ENCODE results near the gene TMEM132D. TPM values are rescaled to one million over a fixed set of nuclear protein-coding genes. Genes with fewer than 3 reads are reported as not detected.
"Not testable (repeated sequence)": the region's sequence is repeated elsewhere in the genome, so short reads cannot be mapped to it uniquely, and the experiment has no call there.

TMEM132D gene
- total RNA-seq: not detected
- long read RNA-seq, donor 1: 0 reads
- long read RNA-seq, donor 2: 0 reads

GRCh38 chr12:129903956-129904829, at the start of gene TMEM132D:
TMEM132D (minus strand) TSS chr12:129904025.
- intact Hi-C loops (cut with DNase I): no loop called here
- no peak for DNase-seq (ENCODE audit: low spot score)

DNA sequence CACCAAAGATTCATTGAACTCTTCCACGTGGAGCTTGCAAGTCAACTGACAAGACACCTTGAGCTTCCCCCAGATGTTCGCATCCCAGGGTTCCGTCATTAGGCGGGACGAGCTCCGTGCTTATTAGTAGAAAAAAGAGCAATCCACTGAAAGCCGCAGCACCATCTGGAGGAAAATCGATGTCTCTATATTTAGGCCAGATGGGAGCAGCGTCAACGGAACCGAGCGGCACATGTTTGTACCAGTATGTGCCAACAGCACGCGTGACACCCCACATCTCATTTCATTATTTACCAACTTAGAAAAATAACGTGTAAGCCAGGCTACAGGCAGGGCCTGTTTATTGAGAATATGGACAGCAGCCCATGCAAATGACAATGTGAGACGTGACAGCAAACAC, 45.8 kb upstream of the TMEM132D start:
- DNase-seq (ENCODE audit: low spot score): no peak
- intact Hi-C loops (cut with DNase I): no loop called here

- DNase-seq (ENCODE audit: low spot score): no peak
- intact Hi-C loops (cut with DNase I): no loop called here
Measured at GRCh38 chr12:129941618-129942017, 37.8 kb upstream of the TMEM132D start.

DNA sequence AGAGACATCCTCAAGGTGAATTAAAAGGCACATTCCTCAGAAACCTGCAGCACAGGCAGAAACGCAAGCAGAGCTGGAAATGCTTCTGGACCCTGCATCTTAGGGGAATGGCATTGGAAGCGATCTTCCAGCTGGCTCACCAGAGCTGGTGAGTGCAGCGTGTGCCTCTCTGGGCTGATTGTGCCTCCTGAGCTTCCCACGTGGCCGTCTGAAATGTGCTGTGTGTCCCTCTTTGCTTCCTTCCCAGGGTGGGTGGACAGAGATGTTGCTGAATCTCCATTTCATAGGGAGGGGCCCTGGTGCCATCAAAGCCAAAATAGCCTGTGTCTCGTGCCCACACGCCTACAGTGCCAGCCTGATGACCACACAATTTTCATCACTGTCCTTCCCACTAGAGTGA, 34.3 kb upstream of the TMEM132D start:
- intact Hi-C loops (cut with DNase I): loop anchor here in 1 of 2 donors (10.0 kb wide), 1 partner anchor 807 kb away; no protein-coding TSS in a partner anchor

DNA sequence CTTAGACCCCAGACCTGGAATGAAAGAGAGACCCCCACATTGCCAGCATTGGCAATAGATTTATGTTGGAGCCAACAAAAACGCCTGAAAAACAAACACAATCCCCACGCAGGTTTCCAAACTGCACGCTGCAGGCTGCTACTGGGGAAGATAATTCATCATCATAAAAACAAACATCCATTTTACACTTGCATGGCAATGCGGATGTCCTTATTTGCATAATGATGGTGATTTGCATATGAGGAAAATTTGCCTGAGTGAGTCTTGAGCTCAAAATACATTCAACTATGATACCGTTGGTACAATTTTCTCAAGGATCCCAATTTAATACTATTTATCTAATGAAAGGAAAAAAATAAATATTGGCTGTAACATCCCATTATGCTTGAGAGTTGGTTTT, 33.6 kb upstream of the TMEM132D start:
- no peak for DNase-seq (ENCODE audit: low spot score)
- intact Hi-C loops (cut with DNase I): loop anchor here in 1 of 2 donors (10.0 kb wide), 1 partner anchor 807 kb away; no protein-coding TSS in a partner anchor

More for the DNA sequence above, 34.3 kb upstream of the TMEM132D start:
- DNase-seq (ENCODE audit: low spot score): no peak

DNA sequence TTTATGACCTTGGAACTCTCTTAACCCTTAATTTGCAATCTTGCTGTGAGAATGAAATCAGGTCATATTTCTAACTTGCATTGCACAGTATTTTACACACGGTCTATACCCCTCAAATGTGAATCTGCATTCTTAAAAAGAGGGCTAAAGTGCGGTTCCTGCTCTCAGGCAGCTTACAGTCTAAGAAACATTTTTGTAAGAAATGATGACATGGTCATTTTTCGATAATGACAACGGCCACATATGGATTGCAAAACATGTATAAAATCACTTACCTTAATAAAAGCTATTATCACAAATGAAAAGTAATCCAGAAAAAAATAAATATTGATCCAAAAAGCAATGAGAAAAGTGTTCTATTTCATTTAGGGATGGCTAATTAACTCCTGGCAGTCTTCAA, 24.8 kb upstream of the TMEM132D start:
- intact Hi-C loops (cut with DNase I): loop anchor here in 1 of 2 donors (10.0 kb wide), 1 partner anchor 304 kb away; no protein-coding TSS in a partner anchor
- no peak for DNase-seq (ENCODE audit: low spot score)

DNA sequence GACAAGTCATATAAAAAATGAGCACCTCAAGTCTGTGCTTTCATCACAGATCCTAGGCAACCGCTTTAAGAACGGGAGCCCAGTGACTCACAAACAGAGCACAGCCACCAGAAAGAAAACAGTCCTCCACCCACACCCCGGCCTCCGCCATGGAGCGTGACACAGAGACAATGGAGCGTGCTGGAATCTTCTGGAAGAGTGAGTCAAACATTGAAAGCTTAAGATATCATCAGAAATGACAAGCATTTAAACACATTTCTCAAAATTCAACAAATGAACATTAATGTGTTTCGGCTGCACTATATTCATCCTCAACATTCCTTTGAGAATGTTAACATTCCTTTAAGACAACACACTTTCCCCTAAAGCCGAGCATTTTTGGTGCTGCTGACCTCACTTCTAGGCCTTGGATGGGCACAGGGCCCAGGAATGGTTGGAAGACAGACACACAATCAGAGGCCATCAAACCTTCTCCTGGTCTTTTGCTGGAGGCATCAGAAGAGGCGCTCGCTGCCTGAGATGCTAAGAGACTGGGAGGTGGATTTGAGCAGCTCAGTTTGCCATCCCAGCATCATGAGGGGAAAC, 23.6 kb upstream of the TMEM132D start:
- DNase-seq (ENCODE audit: low spot score): no peak
- intact Hi-C loops (cut with DNase I): loop anchor here in 1 of 2 donors (10.0 kb wide), 1 partner anchor 303 kb away; no protein-coding TSS in a partner anchor

DNA sequence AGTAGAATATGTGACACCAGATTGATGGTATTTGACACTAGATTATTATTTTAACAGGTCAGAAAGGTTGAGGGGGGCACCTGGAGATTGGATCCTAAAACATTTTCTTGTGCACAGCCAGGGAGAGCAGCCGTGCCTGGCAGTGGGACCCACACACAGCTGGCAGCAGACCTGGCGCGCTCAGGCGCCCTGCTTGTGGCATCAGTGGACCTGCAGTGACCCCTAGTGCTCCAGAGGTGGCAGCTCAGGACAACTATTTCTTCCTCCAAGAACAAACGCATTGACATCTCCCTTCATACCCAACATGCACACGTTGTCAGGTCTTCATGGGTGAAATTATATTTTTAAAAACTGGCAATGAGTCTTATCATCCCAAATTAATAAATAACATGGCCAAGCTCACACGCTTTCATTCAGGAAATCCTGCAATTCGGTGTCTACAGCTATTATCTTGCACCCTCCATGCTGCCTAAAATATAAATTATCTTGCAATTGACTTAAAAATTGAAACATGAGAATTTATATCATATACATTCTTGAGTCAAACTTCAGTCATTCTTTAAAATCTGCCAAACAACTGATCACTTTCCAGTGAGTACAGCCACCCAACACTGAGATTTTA, 7.7 kb upstream of the TMEM132D start:
- no peak for DNase-seq (ENCODE audit: low spot score)
- intact Hi-C loops (cut with DNase I): no loop called here

DNA sequence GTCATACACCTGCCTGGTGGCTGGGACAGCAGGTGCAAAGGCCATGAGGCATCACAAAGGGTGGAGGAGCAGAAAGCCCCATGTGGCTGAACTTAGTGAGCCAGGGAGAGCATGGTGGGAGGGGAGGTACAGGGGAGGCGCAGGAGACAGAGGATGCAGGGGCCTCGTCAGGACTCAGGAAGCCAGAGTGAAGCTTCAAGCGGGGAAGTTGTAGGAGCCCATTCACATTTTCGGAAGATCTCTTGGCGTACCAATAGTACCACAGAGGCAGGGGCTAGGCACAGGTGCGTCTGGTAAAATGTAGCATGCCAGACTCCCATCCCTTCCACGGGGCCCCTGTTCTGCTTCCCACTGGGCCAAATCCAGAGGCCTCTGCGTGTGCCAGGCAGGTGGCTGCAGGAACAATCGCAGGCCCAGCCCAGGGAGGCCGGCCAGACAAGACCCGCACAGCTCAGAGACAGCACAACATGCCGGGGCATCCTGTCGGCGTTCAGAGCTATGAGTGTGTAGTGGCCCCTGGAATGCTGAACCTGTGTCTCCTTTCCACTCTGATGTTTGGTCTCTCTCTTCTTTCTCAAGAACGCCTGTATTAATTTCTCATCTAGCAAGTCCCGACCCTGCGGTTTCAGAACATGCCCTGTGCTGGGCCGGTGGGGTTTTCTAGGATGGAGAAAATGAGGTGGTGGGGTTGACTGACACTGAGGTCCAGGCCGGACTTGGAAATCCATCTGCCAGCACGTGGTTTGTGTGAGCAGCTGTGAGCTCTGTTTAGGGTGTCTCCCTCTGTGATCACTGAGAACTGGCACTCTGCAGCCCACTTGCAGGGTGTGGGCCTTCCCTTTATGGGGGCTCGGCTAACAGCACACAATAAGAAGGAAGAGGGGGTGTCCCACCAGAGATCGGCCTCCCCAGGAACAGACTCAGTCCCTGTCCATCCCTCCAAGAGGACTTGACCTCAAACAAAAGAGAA, 5.5 kb upstream of the TMEM132D start:
- intact Hi-C loops (cut with DNase I): no loop called here
- DNase-seq (ENCODE audit: low spot score): no peak

- no peak for DNase-seq (ENCODE audit: low spot score)
- intact Hi-C loops (cut with DNase I): no loop called here
Measured at GRCh38 chr12:129903092-129903945, 506 bp downstream of the TMEM132D start.

- intact Hi-C loops (cut with DNase I): no loop called here
- DNase-seq (ENCODE audit: low spot score): no peak
Measured at GRCh38 chr12:129902371-129903091, 1.3 kb downstream of the TMEM132D start.

DNA sequence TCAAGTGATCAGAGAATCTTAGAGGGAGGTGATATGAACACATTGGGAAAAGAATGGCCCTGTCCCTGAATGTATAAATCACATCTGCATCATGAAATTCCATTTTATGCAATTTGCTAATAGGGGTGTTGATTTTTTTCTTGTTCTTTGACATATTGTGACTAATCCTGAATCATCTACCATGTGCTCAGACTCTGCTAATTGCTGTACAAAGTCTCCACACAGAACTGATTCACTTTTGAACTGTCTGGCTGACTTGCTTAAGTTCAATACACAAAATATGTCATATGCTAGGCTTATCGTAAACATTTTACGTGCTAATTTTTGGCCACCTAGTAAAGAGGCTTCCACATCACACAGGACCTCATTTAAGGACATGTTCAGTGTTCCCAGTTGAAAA, 2.6 kb downstream of the TMEM132D start:
- intact Hi-C loops (cut with DNase I): no loop called here
- DNase-seq (ENCODE audit: low spot score): no peak

DNA sequence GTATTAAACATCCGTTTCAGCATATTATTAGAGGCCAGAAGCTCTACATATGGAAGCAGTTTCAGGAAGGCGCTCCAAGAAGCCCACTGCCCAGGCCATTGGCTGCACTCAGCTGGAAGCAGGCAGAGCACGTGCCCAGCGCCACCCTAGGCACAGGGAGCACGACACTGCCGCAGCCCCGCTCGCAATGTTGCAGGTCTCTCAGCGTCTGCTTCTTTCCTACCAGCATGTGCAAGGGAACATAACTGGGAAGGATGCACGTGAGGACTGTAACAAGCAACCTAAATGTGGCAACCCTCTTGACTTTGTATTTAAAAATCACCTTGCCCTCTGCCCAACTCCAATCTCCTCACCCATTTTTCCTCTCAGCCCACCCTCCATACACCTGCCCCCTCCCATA, 3.5 kb downstream of the TMEM132D start:
- intact Hi-C loops (cut with DNase I): no loop called here
- DNase-seq (ENCODE audit: low spot score): no peak

GRCh38 chr12:129899045-129899444, 4.8 kb downstream of the TMEM132D start:
- intact Hi-C loops (cut with DNase I); DNase-seq (ENCODE audit: low spot score): not testable (repeated sequence)

DNA sequence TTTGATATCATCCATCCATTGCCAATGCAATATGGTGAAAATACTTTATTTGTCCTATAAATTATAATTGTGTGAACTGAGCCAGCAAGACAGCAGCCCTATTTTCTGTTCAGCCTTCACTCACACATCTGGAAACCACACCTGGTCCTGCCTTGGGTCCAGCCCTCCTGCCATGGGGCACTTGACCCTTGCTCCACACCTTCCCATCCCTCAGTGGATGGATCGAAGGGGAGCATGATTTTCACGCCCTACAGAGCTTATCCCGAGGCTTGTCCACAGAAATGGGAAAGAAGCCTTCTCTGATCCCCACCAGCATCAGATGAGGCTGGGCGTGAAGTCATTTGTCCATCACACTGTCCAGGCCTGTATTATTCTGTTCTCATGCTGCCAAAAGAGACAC, 10.1 kb downstream of the TMEM132D start:
- intact Hi-C loops (cut with DNase I): no loop called here
- DNase-seq (ENCODE audit: low spot score): no peak

DNA sequence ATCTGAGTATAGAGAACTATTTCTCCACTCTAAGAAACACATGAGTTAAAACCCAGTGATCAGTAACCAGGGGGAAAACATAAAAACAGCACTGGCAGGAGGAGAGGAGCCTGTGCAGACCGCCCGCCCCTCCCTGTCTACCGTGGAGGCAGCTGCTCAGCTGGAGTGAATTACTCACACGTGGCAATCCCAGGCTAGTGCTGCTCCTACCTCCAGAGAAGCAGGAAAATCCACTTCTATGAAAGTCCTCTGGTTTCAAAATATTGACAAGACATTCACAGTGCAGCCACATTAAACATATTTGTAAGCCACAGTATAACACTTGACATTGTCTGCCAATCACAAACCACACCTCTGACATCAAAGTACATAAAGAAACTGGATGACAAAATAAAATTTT, 16.7 kb downstream of the TMEM132D start:
- DNase-seq (ENCODE audit: low spot score): no peak
- intact Hi-C loops (cut with DNase I): no loop called here

DNA sequence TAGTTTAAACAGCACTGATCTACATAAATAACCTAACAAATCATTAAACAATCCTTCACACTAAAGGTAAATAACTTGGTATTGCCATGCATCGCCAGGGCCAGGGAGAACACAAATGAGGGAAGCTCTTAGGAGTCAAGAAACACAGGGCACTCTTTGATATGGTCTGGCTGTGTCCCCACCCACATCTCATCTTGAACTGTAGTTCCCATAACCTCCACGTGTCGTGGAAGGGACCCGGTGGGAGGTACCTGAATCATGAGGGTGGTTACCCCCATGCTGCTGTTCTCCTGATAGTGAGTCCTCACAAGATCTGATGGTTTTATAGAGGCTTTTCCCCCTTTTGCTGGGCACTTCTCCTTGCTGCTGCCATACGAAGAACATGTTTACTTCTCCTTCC, 17.3 kb downstream of the TMEM132D start:
- intact Hi-C loops (cut with DNase I): no loop called here
- no peak for DNase-seq (ENCODE audit: low spot score)
